Inflammatory macrophage treated with lipopolysaccharide for 1 hour (primary cell): ENCODE measurements around the gene DCUN1D2.
A peak's percentile ranks its signal among the peaks of the same experiment; 100 is the strongest.

Experiments used
- DNase-seq, 2 donors: peaks; one replicate each; pipeline ENCODE4 v3.0.0-alpha.2; 2020 to 2022

DCUN1D2 gene

GRCh38 chr13:113518076-113518803, 27.7 kb upstream of the DCUN1D2 start:
- DNase-seq = peak in 1 of 2 donors; percentile 11

GRCh38 chr13:113514847-113515246, 24.3 kb upstream of the DCUN1D2 start:
- DNase-seq = no peak

- DNase-seq = no peak
Measured at GRCh38 chr13:113513761-113514160, 23.2 kb upstream of the DCUN1D2 start.

- DNase-seq = no peak
Measured at GRCh38 chr13:113511361-113511760, 20.9 kb upstream of the DCUN1D2 start.

- DNase-seq = no peak
Measured at GRCh38 chr13:113510871-113511270, 20.4 kb upstream of the DCUN1D2 start.

- no peak for DNase-seq
Measured at GRCh38 chr13:113509989-113510388, 19.5 kb upstream of the DCUN1D2 start.

GRCh38 chr13:113508521-113509254, 18.2 kb upstream of the DCUN1D2 start:
- peak; percentile 70 to 81 for DNase-seq

- DNase-seq = no peak
Measured at GRCh38 chr13:113507505-113508345, 17.2 kb upstream of the DCUN1D2 start.

GRCh38 chr13:113506871-113507388, 16.4 kb upstream of the DCUN1D2 start:
- DNase-seq = no peak

GRCh38 chr13:113506025-113506685, 15.6 kb upstream of the DCUN1D2 start:
- DNase-seq = peak; percentile 12 to 17

GRCh38 chr13:113502686-113503085, 12.2 kb upstream of the DCUN1D2 start:
- DNase-seq = no peak

GRCh38 chr13:113500530-113501265, 10.2 kb upstream of the DCUN1D2 start:
- no peak for DNase-seq

- peak in 1 of 2 donors; percentile 11 for DNase-seq
Measured at GRCh38 chr13:113499936-113500335, 9.4 kb upstream of the DCUN1D2 start.

GRCh38 chr13:113498905-113499304, 8.4 kb upstream of the DCUN1D2 start:
- no peak for DNase-seq

GRCh38 chr13:113497217-113497616, 6.7 kb upstream of the DCUN1D2 start:
- DNase-seq = no peak

- no peak for DNase-seq
Measured at GRCh38 chr13:113495494-113496210, 5.1 kb upstream of the DCUN1D2 start.

- peak; percentile 69 to 73 for DNase-seq
Measured at GRCh38 chr13:113493315-113493951, 2.9 kb upstream of the DCUN1D2 start.

- no peak for DNase-seq
Measured at GRCh38 chr13:113491982-113492381, 1.5 kb upstream of the DCUN1D2 start.

- peak; percentile 25 to 32 for DNase-seq
Measured at GRCh38 chr13:113491418-113491883, 940 bp upstream of the DCUN1D2 start.
